ENCODE results near the gene TTLL6.
"Not testable (repeated sequence)": the region's sequence is repeated elsewhere in the genome, so short reads cannot be mapped to it uniquely, and the experiment has no call there.

Gene TTLL6

GRCh38 chr17:48718761-48719641 is 98.0 kb downstream of the TTLL6 start:
- no peak for DNase-seq
- in situ Hi-C loops (cut with HindIII; ENCODE audit: low pct_ligation_motif_present, low pct_unique_long_range_greater_than_20kb, low sequenced_read_pairs), result no loop called here

DNA sequence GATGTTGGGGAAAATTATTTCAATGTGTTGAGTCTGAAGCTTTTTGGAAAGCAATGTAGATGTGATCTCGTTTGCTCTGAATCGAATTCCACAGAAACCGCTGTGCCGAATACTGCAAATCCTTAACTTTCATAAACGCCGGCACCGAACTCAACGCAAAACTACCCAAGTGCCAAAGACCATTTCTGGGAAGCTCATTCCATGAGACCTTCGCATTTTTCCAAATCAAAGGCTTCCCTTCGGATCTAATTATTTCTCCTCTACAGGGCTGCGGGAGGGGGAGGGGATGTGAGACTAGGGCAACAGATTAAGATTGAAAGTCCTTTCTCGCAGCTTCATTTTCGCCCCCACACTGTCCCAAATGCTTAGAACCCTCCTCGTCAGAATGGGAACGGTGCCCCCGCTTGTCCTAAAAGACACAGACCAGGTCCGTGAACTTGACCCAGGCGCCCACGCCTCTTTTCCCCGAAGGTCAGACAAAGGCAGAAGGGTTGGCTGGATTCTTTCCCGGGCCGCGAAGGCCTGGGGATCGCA is 98.7 kb downstream of the TTLL6 start:
- in situ Hi-C loops (cut with HindIII; ENCODE audit: low pct_ligation_motif_present, low pct_unique_long_range_greater_than_20kb, low sequenced_read_pairs), result no loop called here
- DNase-seq, result no peak

- in situ Hi-C loops (cut with HindIII; ENCODE audit: low pct_ligation_motif_present, low pct_unique_long_range_greater_than_20kb, low sequenced_read_pairs), result no loop called here
- DNase-seq, result no peak
Measured at GRCh38 chr17:48717367-48718226, 99.4 kb downstream of the TTLL6 start.

DNA sequence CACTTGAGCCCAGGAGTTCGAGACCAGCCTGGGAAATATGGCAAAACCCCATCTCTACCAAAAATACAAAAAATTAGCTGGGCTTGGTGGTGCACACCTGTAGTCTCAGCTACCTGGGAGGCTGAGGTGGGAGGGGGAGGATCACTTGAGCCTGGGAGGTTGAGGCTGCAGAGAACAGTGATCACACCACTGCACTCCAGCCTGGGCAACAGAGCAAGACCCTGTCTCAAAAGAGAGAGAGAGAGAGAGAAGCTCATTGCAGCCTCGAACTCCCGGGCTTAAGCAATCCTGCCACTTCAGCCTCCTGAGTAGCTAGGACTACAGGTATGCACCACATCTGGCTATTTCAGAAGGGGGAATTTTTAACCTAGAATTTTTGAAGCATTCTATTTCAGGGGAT is 100.5 kb downstream of the TTLL6 start:
- in situ Hi-C loops (cut with HindIII; ENCODE audit: low pct_ligation_motif_present, low pct_unique_long_range_greater_than_20kb, low sequenced_read_pairs); DNase-seq: not testable (repeated sequence)

DNA sequence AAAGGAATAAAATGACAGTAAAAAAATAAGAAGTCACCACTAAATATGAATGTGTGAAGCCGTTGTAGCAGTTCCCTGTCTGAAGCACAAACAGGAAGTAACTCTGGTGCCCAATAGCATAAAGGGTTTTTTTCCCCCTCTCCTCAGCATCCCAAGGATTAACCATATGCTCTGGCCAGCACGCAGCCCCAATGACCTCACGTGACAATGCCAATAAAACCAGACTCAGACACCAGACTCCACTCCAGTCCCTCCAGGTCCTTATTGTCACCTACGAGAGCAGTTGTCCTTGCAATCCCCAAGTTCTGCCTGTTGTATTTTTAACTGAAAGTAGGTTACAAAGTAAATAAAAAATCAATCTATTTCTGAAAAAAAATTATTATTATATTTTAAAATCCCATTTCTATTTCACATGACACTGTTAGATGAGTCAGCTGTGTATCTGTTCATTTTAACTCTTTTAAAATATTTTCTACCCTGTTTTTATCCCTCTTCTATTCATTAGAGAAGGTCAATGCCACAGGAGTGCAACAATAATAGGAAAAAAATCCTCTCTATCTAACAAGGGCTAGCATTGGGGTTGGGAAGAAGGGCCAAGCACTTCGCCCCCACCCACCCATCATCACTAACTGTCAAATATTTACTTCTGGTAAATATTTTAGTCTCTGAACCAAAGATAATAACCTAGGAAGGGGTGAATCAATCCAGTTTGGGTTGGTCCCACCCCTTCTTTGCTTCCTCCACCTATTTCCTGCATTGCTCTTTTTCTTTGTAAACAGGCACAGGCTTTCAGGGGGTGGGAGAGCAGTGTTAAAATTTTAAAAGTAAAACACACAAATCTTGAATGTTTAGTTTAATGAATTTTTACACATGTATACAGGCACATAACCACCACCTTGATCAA is 101.3 kb downstream of the TTLL6 start:
- in situ Hi-C loops (cut with HindIII; ENCODE audit: low pct_ligation_motif_present, low pct_unique_long_range_greater_than_20kb, low sequenced_read_pairs), result no loop called here
- no peak for DNase-seq

Measured in ACHN (cell line).